GM12878 (cell line): ENCODE data around the gene CLEC20A. TPM values are rescaled to one million over a fixed set of nuclear protein-coding genes. Genes with fewer than 3 reads are reported as not detected.

Experiments used
- ATAC-seq: fragments of 200-7000 bp; cut with Tn5 transposase; 3 replicates; pipeline ENCODE4 v1.9.1; 2020; ENCODE audit warnings: mild to moderate bottlenecking, moderate library complexity
- BruUV-seq: library from RNA; stranded (reverse); fragments of 400-500 nt; replicated peaks from 2 replicates; lab custom pipeline; 2021; lab: Mats Ljungman, UMichigan
- CTCF ChIA-PET: fragments of 300-600 bp; sonication (Branson Sonifier 250); formaldehyde crosslinking; extraction: SDS; loops from one replicate; lab custom pipeline; 2021; ENCODE audit warnings: inconsistent platforms; lab: Yijun Ruan, JAX
- POLR2A ChIA-PET: fragments of 350-600 bp; formaldehyde crosslinking; extraction: SDS; loops from one replicate; lab custom pipeline; 2021; ENCODE audit warnings: inconsistent platforms; lab: Charles Lee
- RAD21 ChIA-PET: fragments of 300-600 bp; sonication (Branson Sonifier 250); formaldehyde crosslinking; loops from one replicate; lab custom pipeline; 2023; ENCODE audit warnings: antibody characterized with exemption; ENCODE audit not compliant: unreplicated experiment; lab: Charles Lee
- SMC1A ChIA-PET: fragments of 300-600 bp; sonication (Branson Sonifier 250); formaldehyde crosslinking; loops from one replicate; lab custom pipeline; 2023; ENCODE audit not compliant: unreplicated experiment, uncharacterized antibody; lab: Charles Lee
- DNase-seq: peaks from one replicate; pipeline ENCODE4 v3.0.0-alpha.2; 2011; ENCODE audit warnings: low read depth, low spot score
- FAIRE-seq: peaks from 3 replicates; lab custom pipeline; 2011; peaks lifted over from hg19 to GRCh38; lab: Jason Lieb, UNC
- H2AFZ ChIP-seq: 2 replicates; pipeline ENCODE4 v1.6.0; 2011; ENCODE audit warnings: low read depth, low read length, control low read depth; ENCODE audit not compliant: control insufficient read depth
- H3K27ac ChIP-seq: 2 replicates; pipeline ENCODE4 v1.5.1; 2011; ENCODE audit warnings: control low read depth; ENCODE audit not compliant: control insufficient read depth, insufficient read depth
- H3K27me3 ChIP-seq, 2 experiments: replicated peaks in 1 of 2; 2 replicates each; pipeline versions ENCODE4 v1.6.0 to v1.6.1; 2011; ENCODE audit warnings: low read length in 1 of 2; ENCODE audit not compliant: control insufficient read depth in 2 of 2, insufficient read depth in 2 of 2
- H3K36me3 ChIP-seq, 2 experiments: 2 replicates each; pipeline ENCODE4 v1.5.1; 2011; ENCODE audit warnings: low read length in 1 of 2; ENCODE audit not compliant: control insufficient read depth in 2 of 2, insufficient read depth in 2 of 2
- H3K4me1 ChIP-seq: 2 replicates; pipeline ENCODE4 v1.6.1; 2011; ENCODE audit warnings: mild to moderate bottlenecking, low read length, moderate library complexity, mixed read lengths; ENCODE audit not compliant: control insufficient read depth, insufficient read depth
- H3K4me2 ChIP-seq: 2 replicates; pipeline ENCODE4 v1.6.0; 2011; ENCODE audit warnings: control low read depth; ENCODE audit not compliant: control insufficient read depth, insufficient read depth
- H3K4me3 ChIP-seq: fragments of 200-600 bp; sonication (generic); 2 replicates; pipeline ENCODE4 v1.5.1; 2016
- H3K79me2 ChIP-seq: 2 replicates; pipeline ENCODE4 v1.6.0; 2011; ENCODE audit warnings: low read length; ENCODE audit not compliant: control insufficient read depth, insufficient read depth
- H3K9ac ChIP-seq: 2 replicates; pipeline ENCODE4 v1.8.0; 2011; ENCODE audit warnings: low read length, control low read depth, mixed read lengths; ENCODE audit not compliant: control insufficient read depth, insufficient read depth
- H3K9me3 ChIP-seq: replicated peaks from 3 replicates; pipeline ENCODE4 v1.5.1; 2011; ENCODE audit warnings: mild to moderate bottlenecking, low read length; ENCODE audit not compliant: control insufficient read depth, insufficient read depth
- H4K20me1 ChIP-seq: 2 replicates; pipeline ENCODE4 v1.6.0; 2011; ENCODE audit not compliant: control insufficient read depth, insufficient read depth
- BMI1 ChIP-seq: fragments of 450-650 bp; IDR thresholded peaks from 2 replicates; pipeline ENCODE4 v1.6.1; 2016; ENCODE audit warnings: mild to moderate bottlenecking, moderate library complexity, borderline replicate concordance
- CBFB ChIP-seq: IDR thresholded peaks from 2 replicates; pipeline ENCODE4 v1.6.1; 2016; ENCODE audit warnings: antibody characterized with exemption, low read depth
- FOXK2 ChIP-seq: fragments of 450-650 bp; IDR thresholded peaks from 2 replicates; pipeline ENCODE4 v1.6.1; 2017; ENCODE audit warnings: mild to moderate bottlenecking, moderate library complexity
- HDAC6 ChIP-seq: fragments of 200-600 bp; sonication (generic); IDR thresholded peaks from one replicate; pipeline ENCODE4 v1.8.0; 2017; ENCODE audit warnings: antibody characterized with exemption; ENCODE audit not compliant: unreplicated experiment
- JUND ChIP-seq: IDR thresholded peaks from 2 replicates; pipeline ENCODE4 v1.6.1; 2012; ENCODE audit warnings: low read depth, mild to moderate bottlenecking, low read length, improper control_type of control experiment, moderate library complexity
- MXI1 ChIP-seq: fragments of 150-350 bp; IDR thresholded peaks from 2 replicates; pipeline ENCODE4 v1.6.1; 2011; ENCODE audit warnings: low read depth, mild to moderate bottlenecking, inconsistent platforms, low read length, improper control_type of control experiment
- NBN ChIP-seq: fragments of 450-650 bp; IDR thresholded peaks from 2 replicates; pipeline ENCODE4 v1.6.1; 2016
- NR2F1 ChIP-seq: fragments of 450-650 bp; conservative IDR thresholded peaks from 2 replicates; pipeline ENCODE4 v1.6.1; 2017; ENCODE audit warnings: mild to moderate bottlenecking
- PML ChIP-seq: IDR thresholded peaks from 2 replicates; pipeline ENCODE4 v1.6.1; 2012; ENCODE audit warnings: low read length, inconsistent platforms
- TCF12 ChIP-seq: IDR thresholded peaks from 2 replicates; pipeline ENCODE4 v1.6.1; 2011; ENCODE audit warnings: low read depth, mild to moderate bottlenecking, low read length
- YY1 ChIP-seq: IDR thresholded peaks from 2 replicates; pipeline ENCODE4 v1.6.1; 2011; ENCODE audit warnings: low read depth, mild to moderate bottlenecking, low read length
- ZBTB33 ChIP-seq: fragments of 450-650 bp; IDR thresholded peaks from 2 replicates; pipeline ENCODE4 v1.6.1; 2017; ENCODE audit warnings: mild to moderate bottlenecking
- ZSCAN29 ChIP-seq: fragments of 450-650 bp; IDR thresholded peaks from 2 replicates; pipeline ENCODE4 v1.6.1; 2017; ENCODE audit warnings: mild to moderate bottlenecking, moderate library complexity
- WGBS: methylation state at CpG from one replicate; pipeline ENCODE4 v1.1.6; 2016; ENCODE audit warnings: low lambda C conversion rate; ENCODE audit not compliant: insufficient replicate concordance, insufficient coverage; ENCODE audit errors: missing lambda C conversion rate; 5-methylcytosine and 5-hydroxymethylcytosine counted together
- in situ Hi-C: fragments of 300-500 bp; cut with MboI; formaldehyde crosslinking; loops from 9 replicates; pipeline ENCODE4 v1.14.3; 2018; ENCODE audit warnings: mixed read lengths
- intact Hi-C: fragments of 100-400 bp; cut with micrococcal nuclease; formaldehyde crosslinking; loops from one replicate; pipeline ENCODE4 v1.14.2; 2022; ENCODE audit not compliant: unreplicated experiment
- polyA plus RNA-seq, 11 experiments: library from polyadenylated mRNA; depleted of rRNA in 4 of 11; unstranded in 6 of 11; stranded (reverse) in 5 of 11; fragments of >200 nt; fragmentation: Nextera tagmentation in 4 of 11; fragmentation: Illumina TruSeq in 1 of 11; extraction: Ambion mirVana in 4 of 11; extraction: Trizol in 1 of 11; gene quantifications; 1 replicate in 1 of 11; 2 replicates in 10 of 11; pipeline versions ENCODE4 v1.2.1 to v1.2.3, GENCODE V29; 2011 to 2016; ENCODE audit warnings: inconsistent platforms in 2 of 11, missing spikeins in 2 of 11, low read depth in 1 of 11
- total RNA-seq, 4 experiments: library from RNA; depleted of rRNA in 3 of 4; stranded (reverse); fragments of >200 nt in 3 of 4; fragmentation: Illumina TruSeq in 1 of 4; extraction: Trizol in 1 of 4; gene quantifications; 2 replicates each; pipeline versions ENCODE4 v1.2.1 to v1.2.3, GENCODE V29; 2013 to 2021
- TF ChIP-seq, protein P1 (sequence below): IDR thresholded peaks from 2 replicates; pipeline ENCODE4 v1.6.1; 2011; ENCODE audit warnings: low read depth, mild to moderate bottlenecking, low read length, moderate library complexity, borderline replicate concordance; ENCODE audit errors: extremely low read depth
- TF ChIP-seq, protein P2 (sequence below): fragments of 450-650 bp; IDR thresholded peaks from 2 replicates; pipeline ENCODE4 v1.6.1; 2017; ENCODE audit warnings: mild to moderate bottlenecking, low read depth, inconsistent platforms; ENCODE audit not compliant: poor library complexity, severe bottlenecking

The CLEC20A gene
- total and polyA plus RNA-seq, 10 of the 15 experiments (the other 5 are each of a cell fraction or from before 2014, with no cell fraction given) = not detected

DNA sequence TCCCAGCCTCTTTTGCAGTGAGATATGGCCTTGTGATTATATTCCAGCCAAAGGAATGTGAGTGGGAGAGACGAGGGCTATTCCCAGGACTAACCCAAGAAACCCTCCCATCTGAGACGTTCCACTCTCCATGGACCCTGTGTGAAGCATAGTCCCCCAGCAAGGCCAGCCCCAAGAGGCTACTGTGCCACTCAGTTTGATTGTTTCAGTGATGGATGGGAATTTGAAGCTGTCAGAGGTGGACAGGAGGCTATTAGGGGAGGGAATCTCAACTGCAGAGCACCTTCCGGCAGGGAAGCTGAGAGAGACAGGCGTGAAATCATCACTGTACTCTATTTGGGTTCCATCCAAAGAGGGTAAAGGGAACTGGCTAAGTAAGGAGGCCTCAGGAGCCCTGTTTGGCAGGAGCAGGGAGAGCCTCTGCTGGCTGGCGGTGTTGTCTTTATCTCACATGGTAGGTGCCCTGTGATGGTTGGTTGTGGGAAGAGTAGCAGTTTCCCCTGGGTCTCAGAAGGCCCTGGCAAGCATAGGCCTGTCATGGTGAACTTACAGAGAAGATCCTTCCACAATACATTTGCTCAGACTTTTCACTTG lies 12.7 kb upstream of the CLEC20A start:
- RAD21 ChIA-PET = no interaction called here
- FAIRE-seq (no peak), DNase-seq (no peak), ATAC-seq (no peak)
- TF ChIP-seq NR2F1 = no peak
- TF ChIP-seq PML = no peak
- TF ChIP-seq MXI1 = no peak
- no peak for TF ChIP-seq ZSCAN29
- TF ChIP-seq, protein P1, sequence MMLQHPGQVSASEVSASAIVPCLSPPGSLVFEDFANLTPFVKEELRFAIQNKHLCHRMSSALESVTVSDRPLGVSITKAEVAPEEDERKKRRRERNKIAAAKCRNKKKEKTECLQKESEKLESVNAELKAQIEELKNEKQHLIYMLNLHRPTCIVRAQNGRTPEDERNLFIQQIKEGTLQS = no peak
- no peak for TF ChIP-seq JUND
- no peak for TF ChIP-seq YY1
- TF ChIP-seq NBN = no peak
- TF ChIP-seq TCF12 = no peak
- no peak for TF ChIP-seq CBFB
- TF ChIP-seq HDAC6 = no peak
- TF ChIP-seq, protein P2, sequence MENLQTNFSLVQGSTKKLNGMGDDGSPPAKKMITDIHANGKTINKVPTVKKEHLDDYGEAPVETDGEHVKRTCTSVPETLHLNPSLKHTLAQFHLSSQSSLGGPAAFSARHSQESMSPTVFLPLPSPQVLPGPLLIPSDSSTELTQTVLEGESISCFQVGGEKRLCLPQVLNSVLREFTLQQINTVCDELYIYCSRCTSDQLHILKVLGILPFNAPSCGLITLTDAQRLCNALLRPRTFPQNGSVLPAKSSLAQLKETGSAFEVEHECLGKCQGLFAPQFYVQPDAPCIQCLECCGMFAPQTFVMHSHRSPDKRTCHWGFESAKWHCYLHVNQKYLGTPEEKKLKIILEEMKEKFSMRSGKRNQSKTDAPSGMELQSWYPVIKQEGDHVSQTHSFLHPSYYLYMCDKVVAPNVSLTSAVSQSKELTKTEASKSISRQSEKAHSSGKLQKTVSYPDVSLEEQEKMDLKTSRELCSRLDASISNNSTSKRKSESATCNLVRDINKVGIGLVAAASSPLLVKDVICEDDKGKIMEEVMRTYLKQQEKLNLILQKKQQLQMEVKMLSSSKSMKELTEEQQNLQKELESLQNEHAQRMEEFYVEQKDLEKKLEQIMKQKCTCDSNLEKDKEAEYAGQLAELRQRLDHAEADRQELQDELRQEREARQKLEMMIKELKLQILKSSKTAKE = no peak
- no peak for TF ChIP-seq FOXK2
- no peak for TF ChIP-seq BMI1
- no peak for TF ChIP-seq ZBTB33
- SMC1A ChIA-PET = no interaction called here
- WGBS = 30% methylated on average over 5 of the region's 5 CpGs
- no peaks in the 10 kb centered on the region for H3K4me1 ChIP-seq
- H3K27me3 ChIP-seq = no peaks in the 10 kb centered on the region
- H3K4me3 ChIP-seq = no peak overlapping the region
- in situ Hi-C loops = no loop called here
- no peaks in the 10 kb centered on the region for H3K36me3 ChIP-seq
- H2AFZ ChIP-seq = no peak overlapping the region
- intact Hi-C loops = no loop called here
- H3K9me3 ChIP-seq = no peaks in the 10 kb centered on the region
- H4K20me1 ChIP-seq = no peaks in the 10 kb centered on the region
- no TSS peak for BruUV-seq
- POLR2A ChIA-PET = no interaction called here
- H3K27ac ChIP-seq = no peak overlapping the region
- H3K79me2 ChIP-seq = no peaks in the 10 kb centered on the region
- no peak overlapping the region for H3K9ac ChIP-seq
- no peak overlapping the region for H3K4me2 ChIP-seq
- CTCF ChIA-PET = no interaction called here
